Measurements from ENCODE around the gene NAPEPLD.
"Not testable (repeated sequence)": the region's sequence is repeated elsewhere in the genome, so short reads cannot be mapped to it uniquely, and the experiment has no call there.

The NAPEPLD gene

DNA sequence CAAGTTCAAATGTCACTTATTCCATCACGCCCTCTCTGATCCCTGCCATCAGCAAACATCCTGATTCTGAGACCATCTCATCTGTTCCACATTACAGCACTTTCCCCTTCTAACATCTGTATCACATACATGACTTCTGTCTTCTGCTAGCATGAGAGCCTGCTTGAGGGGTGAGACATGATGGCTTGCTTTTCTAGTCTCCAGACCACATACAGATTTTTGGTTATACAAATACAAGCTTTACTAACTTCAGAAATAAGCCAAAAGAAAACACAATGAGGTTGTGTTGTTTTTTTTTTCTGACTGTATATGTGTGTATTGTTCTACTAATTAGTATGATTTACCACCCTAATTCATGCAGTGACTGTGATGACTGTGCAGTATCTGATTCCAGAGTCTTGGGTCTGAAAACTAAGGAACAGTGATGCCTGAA lies 34.3 kb downstream of the NAPEPLD start:
- Mint-ChIP-seq H3K4me3 (no peak overlapping the region), H3K36me3 (peaks cover 32% of the 10 kb centered on the region), H3K27me3 (no peaks in the 10 kb centered on the region), H3K4me1 (peaks cover 6% of the 10 kb centered on the region), H3K9me3 (peaks cover 2% of the 10 kb centered on the region), H3K27ac (no peak overlapping the region)
- no peak for DNase-seq (ENCODE audit: low spot score in 2 of 2)
- no peak for ATAC-seq (ENCODE audit: low read depth)

DNA sequence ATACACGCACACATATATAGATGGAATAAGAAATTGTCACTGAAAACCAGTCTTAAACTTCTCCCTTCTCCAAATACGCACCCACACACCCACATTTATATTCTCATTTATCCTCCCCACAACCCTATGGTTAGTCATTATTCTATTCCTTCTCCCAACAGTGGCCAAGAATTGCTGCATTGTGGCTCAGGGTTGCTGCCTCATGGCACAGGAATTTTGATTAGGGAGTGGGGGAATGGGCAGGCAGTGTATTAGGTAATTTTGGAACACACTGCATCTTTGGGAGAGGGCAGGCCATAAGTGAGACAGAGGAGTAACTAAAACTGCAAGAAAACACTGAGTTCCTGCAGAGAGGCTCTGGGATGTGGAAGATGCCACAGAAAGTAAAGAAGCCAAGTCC lies 35.7 kb downstream of the NAPEPLD start:
- Mint-ChIP-seq H3K27ac (no peak overlapping the region), H3K27me3 (no peaks in the 10 kb centered on the region), H3K36me3 (peaks cover 42% of the 10 kb centered on the region), H3K4me1 (peaks cover 11% of the 10 kb centered on the region), H3K4me3 (no peak overlapping the region), H3K9me3 (peaks cover 8% of the 10 kb centered on the region)
- no peak for DNase-seq (ENCODE audit: low spot score in 2 of 2)
- no peak for ATAC-seq (ENCODE audit: low read depth)

DNA sequence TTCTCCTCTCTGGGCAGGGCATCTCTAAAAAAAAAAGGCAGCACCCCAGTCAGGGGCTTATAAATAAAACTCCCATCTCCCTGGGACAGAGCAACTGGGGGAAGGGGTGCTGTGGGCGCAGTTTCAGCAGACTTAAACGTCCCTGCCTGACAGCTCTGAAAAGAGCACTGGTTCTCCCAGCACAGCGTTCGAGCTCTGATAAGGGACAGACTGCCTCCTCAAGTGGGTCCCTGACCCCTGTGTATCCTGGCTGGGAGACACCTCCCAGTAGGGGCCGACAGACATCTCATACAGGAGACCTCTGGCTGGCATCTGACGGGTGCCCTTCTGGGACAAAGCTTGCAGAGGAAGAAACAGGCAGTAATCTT lies 42.2 kb downstream of the NAPEPLD start:
- ATAC-seq (ENCODE audit: low read depth); DNase-seq (ENCODE audit: low spot score in 2 of 2); H3K9me3 Mint-ChIP-seq; H3K27me3 Mint-ChIP-seq; H3K27ac Mint-ChIP-seq; H3K4me3 Mint-ChIP-seq: not testable (repeated sequence)
- Mint-ChIP-seq H3K4me1 (peaks cover 15% of the 10 kb centered on the region), H3K36me3 (peaks cover 37% of the 10 kb centered on the region)

DNA sequence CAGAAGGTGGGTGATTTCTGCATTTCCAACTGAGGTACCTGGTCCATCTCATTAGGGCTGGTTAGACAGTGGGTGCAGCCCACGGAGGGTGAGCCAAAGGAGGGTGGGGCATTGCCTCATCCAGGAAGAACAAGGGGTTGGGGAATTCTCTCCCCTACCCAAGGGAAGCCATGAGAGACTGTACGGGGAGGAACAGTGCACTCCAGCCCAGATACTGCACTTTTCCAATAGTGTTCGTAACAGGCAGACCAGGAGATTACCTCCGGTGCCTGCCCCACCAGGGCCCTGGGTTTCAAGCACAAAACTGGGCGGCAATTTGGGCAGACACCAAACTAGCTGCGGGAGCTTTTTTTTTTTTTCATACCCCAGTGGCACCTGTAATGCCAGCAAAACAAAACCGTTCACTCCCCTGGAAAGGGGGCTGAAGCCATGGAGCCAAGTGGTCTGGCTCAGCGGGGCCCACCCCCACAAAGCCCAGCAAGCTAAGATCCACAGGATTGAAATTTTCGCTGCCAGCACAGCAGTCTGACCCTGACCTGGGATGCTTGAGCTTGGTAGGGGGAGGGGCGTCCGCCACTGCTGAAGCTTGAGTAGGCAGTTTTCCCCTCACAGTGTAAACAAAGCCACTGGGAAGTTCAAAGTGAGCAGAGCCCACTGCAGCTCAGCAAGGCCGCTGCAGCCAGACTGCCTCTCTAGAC lies 42.7 kb downstream of the NAPEPLD start:
- peaks cover 15% of the 10 kb centered on the region for H3K4me1 Mint-ChIP-seq

DNA sequence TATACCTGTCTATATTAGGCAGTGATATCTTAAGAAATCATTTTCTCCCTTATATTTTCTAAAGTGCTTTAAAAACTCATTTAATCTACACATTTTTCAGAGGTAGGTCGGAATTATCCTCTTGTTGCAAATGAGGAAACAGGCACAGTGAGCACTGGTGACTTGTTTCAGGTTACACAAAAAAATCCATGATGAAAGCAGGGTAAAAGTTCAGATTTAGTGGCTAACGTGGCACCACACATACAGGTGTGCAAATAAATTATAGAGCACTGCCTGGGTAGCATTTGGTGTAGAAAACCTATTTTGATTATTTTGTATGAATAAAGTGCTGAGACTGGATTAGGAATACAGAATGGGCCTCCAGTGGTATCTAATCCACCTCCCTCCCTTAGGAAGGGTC lies 47.4 kb downstream of the NAPEPLD start:
- Mint-ChIP-seq H3K36me3 (peaks cover 15% of the 10 kb centered on the region), H3K27ac (peak overlapping the region; percentile 50), H3K4me3 (no peak overlapping the region), H3K27me3 (no peaks in the 10 kb centered on the region), H3K9me3 (no peaks in the 10 kb centered on the region), H3K4me1 (no peaks in the 10 kb centered on the region)
- ATAC-seq (ENCODE audit: low read depth) (no peak), DNase-seq (ENCODE audit: low spot score in 2 of 2) (no peak)

More for the DNA sequence above, 42.7 kb downstream of the NAPEPLD start:
- H3K4me3 Mint-ChIP-seq, result no peak overlapping the region
- H3K36me3 Mint-ChIP-seq, result peaks cover 32% of the 10 kb centered on the region
- no peak for DNase-seq (ENCODE audit: low spot score in 2 of 2)
- H3K27me3 Mint-ChIP-seq, result no peaks in the 10 kb centered on the region
- H3K27ac Mint-ChIP-seq, result no peak overlapping the region
- H3K9me3 Mint-ChIP-seq, result peaks cover 6% of the 10 kb centered on the region
- no peak for ATAC-seq (ENCODE audit: low read depth)

DNA sequence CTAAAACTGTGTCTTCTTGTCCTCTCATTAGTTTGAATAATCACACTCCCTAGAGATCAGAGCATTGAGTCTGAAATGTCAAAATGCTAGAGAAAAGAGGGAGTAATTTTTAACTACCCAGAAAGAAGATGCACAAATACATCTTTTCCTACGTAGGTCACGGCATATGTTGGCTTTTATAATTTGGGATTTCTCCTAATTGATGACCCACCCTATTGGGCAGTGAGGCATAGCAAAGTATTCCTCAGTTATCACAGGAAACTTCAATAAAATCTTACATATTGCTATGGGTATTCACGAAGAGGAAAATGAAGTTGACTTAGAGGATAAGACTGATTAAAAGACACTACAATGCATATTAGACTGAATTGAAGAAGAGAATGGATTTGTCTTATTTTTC lies 48.6 kb downstream of the NAPEPLD start:
- no peaks in the 10 kb centered on the region for H3K27me3 Mint-ChIP-seq
- no peaks in the 10 kb centered on the region for H3K4me1 Mint-ChIP-seq
- peaks cover 19% of the 10 kb centered on the region for H3K36me3 Mint-ChIP-seq
- H3K4me3 Mint-ChIP-seq, result no peak overlapping the region
- no peaks in the 10 kb centered on the region for H3K9me3 Mint-ChIP-seq
- ATAC-seq (ENCODE audit: low read depth) (no peak), DNase-seq (ENCODE audit: low spot score in 2 of 2) (no peak)
- H3K27ac Mint-ChIP-seq, result peak overlapping the region; percentile 51

DNA sequence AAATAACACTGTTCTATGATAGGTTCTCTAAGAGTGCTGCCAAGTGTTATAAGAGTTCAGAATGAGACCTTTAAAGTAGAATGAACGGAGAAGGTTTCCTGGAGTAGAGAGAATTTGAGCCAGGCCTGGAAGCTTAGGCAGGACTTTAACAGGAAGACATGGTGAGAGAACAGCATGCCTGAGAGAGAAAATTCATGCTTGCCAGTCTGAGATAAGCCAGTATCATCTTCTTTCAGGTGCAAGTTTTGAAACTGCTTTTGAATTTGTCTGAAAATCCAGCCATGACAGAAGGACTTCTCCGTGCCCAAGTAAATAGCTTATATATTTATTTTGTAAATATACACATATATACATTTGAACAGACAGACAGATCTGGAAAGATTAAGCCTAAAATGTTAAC lies 51.9 kb downstream of the NAPEPLD start:
- H3K9me3 Mint-ChIP-seq, result no peaks in the 10 kb centered on the region
- ATAC-seq (ENCODE audit: low read depth) (no peak), DNase-seq (ENCODE audit: low spot score in 2 of 2) (no peak)
- H3K27me3 Mint-ChIP-seq, result no peaks in the 10 kb centered on the region
- peaks cover 20% of the 10 kb centered on the region for H3K36me3 Mint-ChIP-seq
- H3K4me3 Mint-ChIP-seq, result no peak overlapping the region
- no peak overlapping the region for H3K27ac Mint-ChIP-seq
- H3K4me1 Mint-ChIP-seq, result no peaks in the 10 kb centered on the region

DNA sequence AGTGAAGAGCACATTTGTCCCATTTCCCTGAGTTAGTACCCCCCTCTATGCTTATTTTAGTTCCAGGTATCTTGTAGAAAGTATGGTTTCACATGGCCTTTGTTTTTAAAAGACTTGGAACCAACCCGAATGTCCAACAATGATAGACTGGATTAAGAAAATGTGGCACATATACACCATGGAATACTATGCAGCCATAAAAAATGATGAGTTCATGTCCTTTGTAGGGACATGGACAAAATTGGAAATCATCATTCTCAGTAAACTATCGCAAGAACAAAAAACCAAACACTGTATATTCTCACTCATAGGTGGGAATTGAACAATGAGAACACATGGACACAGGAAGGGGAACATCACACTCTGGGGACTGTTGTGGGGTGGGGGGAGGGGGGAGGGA lies 53.3 kb downstream of the NAPEPLD start:
- not testable (repeated sequence) for H3K27ac Mint-ChIP-seq; DNase-seq (ENCODE audit: low spot score in 2 of 2); H3K4me3 Mint-ChIP-seq; H3K27me3 Mint-ChIP-seq; H3K9me3 Mint-ChIP-seq; ATAC-seq (ENCODE audit: low read depth); H3K4me1 Mint-ChIP-seq
- H3K36me3 Mint-ChIP-seq, result peaks cover 20% of the 10 kb centered on the region

DNA sequence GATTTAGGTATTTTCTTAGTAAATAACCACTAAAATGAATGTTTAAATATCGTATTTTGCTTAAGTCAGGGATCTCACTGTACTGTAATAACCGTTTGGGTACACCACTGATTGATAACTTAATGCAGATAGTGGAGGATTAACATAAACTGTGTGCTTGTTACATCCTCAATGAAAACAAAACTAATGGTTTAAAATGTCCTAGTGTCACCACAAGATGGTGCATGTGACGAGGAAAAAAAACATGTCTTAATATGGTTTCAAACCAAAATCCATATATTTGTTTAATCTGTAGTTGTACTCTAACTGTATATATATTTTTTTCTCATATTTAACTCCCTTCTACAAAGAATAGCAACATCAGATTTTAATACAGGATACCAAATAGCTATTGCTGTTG lies 54.8 kb downstream of the NAPEPLD start:
- no peaks in the 10 kb centered on the region for H3K27me3 Mint-ChIP-seq
- H3K36me3 Mint-ChIP-seq, result peaks cover 24% of the 10 kb centered on the region
- no peak for ATAC-seq (ENCODE audit: low read depth)
- DNase-seq (ENCODE audit: low spot score in 2 of 2), result no peak
- no peak overlapping the region for H3K4me3 Mint-ChIP-seq
- no peaks in the 10 kb centered on the region for H3K9me3 Mint-ChIP-seq
- no peaks in the 10 kb centered on the region for H3K4me1 Mint-ChIP-seq
- H3K27ac Mint-ChIP-seq, result no peak overlapping the region

DNA sequence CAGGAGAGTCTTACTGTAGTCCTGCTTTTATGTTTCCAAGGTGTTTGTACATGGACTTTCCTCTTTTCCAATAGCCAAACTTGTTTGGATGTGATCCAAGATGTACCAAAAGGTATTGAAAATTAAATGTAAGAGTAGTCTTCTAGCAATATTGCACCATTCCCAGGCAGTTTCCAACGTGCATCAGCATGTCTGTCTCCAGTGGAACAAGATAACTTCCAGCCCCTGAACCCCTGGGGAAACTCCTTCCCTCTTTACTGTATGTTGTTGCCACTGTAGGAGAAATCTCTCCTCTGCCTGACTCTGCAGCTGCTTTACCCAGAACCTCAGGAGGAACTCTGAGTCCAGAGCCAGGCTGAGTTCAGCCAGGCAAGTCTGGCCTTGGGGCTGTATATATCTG lies 55.5 kb downstream of the NAPEPLD start:
- no peaks in the 10 kb centered on the region for H3K9me3 Mint-ChIP-seq
- H3K36me3 Mint-ChIP-seq, result peaks cover 26% of the 10 kb centered on the region
- H3K4me3 Mint-ChIP-seq, result no peak overlapping the region
- H3K27ac Mint-ChIP-seq, result no peak overlapping the region
- ATAC-seq (ENCODE audit: low read depth), result no peak
- no peaks in the 10 kb centered on the region for H3K27me3 Mint-ChIP-seq
- DNase-seq (ENCODE audit: low spot score in 2 of 2), result no peak
- H3K4me1 Mint-ChIP-seq, result no peaks in the 10 kb centered on the region

DNA sequence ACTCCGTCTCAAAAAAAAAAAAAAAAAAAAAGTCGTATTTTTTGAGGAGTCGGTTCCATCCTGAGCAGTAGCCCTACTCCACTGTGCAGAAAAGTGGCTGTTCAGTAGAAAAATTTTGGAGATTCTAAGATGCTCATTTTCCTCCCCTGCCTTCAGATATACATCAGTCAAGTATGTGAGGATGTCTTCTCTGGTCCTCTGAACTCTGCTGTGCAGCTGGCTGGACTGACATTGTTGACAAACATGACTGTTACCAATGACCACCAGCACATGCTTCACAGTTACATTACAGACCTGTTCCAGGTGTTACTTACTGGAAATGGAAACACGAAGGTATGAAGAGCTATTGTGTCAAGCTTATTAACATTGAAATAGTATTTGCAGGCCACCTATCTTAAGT lies 56.6 kb downstream of the NAPEPLD start:
- not testable (repeated sequence) for H3K27ac Mint-ChIP-seq; H3K9me3 Mint-ChIP-seq; DNase-seq (ENCODE audit: low spot score in 2 of 2); ATAC-seq (ENCODE audit: low read depth); H3K4me3 Mint-ChIP-seq; H3K4me1 Mint-ChIP-seq; H3K27me3 Mint-ChIP-seq
- H3K36me3 Mint-ChIP-seq, result peaks cover 28% of the 10 kb centered on the region

DNA sequence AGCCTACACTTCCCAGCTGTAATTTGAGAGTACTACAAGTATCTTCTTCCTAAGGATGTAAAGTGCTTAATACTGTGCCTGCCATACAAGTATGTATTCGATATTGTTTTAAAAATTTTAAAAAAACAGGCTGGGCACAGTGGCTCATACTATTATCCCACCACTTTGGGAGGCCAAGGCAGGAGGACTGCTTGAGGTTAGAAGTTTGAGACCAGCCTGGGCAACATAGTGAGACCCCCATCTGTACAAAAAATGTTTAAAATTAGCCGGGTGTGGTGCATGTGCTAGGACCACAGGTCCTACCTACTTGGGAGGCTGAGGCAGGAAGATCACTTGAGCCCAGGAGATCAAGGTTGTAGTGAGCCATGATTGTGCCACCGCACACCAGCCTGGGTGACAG lies 65.7 kb downstream of the NAPEPLD start:
- Mint-ChIP-seq H3K27me3 (no peaks in the 10 kb centered on the region), H3K36me3 (peaks cover 9% of the 10 kb centered on the region), H3K9me3 (no peaks in the 10 kb centered on the region), H3K4me1 (peaks cover 4% of the 10 kb centered on the region), H3K27ac (no peak overlapping the region), H3K4me3 (no peak overlapping the region)
- DNase-seq (ENCODE audit: low spot score in 2 of 2) (no peak), ATAC-seq (ENCODE audit: low read depth) (no peak)

DNA sequence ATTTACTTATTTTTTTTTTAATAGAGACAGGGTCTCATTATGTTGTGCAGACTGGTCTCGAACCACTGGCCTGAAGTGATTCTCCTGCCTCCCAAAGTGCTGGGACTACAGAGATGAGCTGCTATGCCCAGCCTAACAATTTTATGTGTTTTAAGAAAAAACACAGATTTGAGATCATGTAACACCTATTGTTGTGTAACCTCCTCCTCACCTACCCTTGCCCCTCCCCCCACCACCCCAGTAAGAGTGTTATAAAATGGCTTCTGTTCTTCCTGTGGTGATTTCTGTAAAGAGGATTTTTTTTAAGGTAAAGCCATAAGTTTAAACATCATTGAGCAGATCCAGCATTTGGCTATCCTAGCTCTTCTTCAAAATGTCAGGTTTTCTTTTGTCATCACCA lies 66.4 kb downstream of the NAPEPLD start:
- Mint-ChIP-seq H3K9me3 (no peaks in the 10 kb centered on the region), H3K4me3 (no peak overlapping the region), H3K36me3 (peaks cover 8% of the 10 kb centered on the region), H3K27me3 (no peaks in the 10 kb centered on the region), H3K4me1 (peaks cover 8% of the 10 kb centered on the region), H3K27ac (no peak overlapping the region)
- DNase-seq (ENCODE audit: low spot score in 2 of 2) (no peak), ATAC-seq (ENCODE audit: low read depth) (no peak)

DNA sequence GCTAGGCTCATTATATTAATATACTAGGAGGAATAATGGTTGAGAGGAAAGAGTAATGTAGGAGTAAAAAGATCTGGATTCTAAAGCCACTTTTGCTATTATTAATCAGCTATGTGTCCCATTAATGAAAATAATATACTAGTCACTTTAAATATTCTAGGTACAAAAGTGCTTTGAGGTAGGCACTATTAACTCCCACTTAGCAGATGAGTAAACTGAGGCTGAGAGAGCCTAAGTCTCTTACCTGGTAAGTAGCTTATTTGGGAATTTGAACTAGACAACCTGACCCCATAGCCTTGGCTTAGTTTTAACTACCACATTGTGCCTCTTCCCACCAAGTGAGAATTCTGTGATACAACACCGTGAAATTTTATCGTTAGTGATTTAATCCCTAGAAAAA lies 68.0 kb downstream of the NAPEPLD start:
- DNase-seq (ENCODE audit: low spot score in 2 of 2), result no peak
- peaks cover 6% of the 10 kb centered on the region for H3K36me3 Mint-ChIP-seq
- no peak overlapping the region for H3K27ac Mint-ChIP-seq
- H3K4me3 Mint-ChIP-seq, result no peak overlapping the region
- ATAC-seq (ENCODE audit: low read depth), result no peak
- no peaks in the 10 kb centered on the region for H3K9me3 Mint-ChIP-seq
- no peaks in the 10 kb centered on the region for H3K27me3 Mint-ChIP-seq
- peaks cover 8% of the 10 kb centered on the region for H3K4me1 Mint-ChIP-seq

DNA sequence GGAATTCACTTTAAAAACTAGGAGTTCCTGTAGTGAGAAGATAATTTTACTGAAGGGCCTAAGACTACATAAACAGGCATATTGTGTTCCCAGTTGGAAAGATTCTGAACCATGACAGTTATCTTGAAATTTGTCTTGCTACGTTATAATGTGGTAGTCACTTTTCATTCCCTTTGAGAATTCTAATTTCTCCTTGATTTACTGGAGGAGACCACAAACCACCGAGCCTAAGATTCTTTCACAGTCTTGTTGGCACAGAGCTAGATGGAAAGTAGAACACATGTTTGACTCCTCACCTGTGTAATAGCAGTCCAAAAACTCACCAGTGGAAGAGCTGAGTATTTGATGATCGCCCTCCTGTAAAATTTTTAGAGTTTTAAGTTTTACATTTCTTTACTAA lies 69.1 kb downstream of the NAPEPLD start:
- H3K4me3 Mint-ChIP-seq, result no peak overlapping the region
- no peaks in the 10 kb centered on the region for H3K9me3 Mint-ChIP-seq
- H3K36me3 Mint-ChIP-seq, result peaks cover 6% of the 10 kb centered on the region
- DNase-seq (ENCODE audit: low spot score in 2 of 2) (no peak), ATAC-seq (ENCODE audit: low read depth) (no peak)
- H3K27me3 Mint-ChIP-seq, result no peaks in the 10 kb centered on the region
- H3K27ac Mint-ChIP-seq, result no peak overlapping the region
- H3K4me1 Mint-ChIP-seq, result peaks cover 11% of the 10 kb centered on the region
